ENCODE results near the gene RPS19. TPM values are rescaled to one million over a fixed set of nuclear protein-coding genes. Genes with fewer than 3 reads are reported as not detected.
"Not testable (repeated sequence)": the region's sequence is repeated elsewhere in the genome, so short reads cannot be mapped to it uniquely, and the experiment has no call there.

The RPS19 gene
- total RNA-seq, 1 donor from 2014 or later, result 1,211 TPM

- no peak for DNase-seq (ENCODE audit: low spot score)
Measured at GRCh38 chr19:41860419-41861115, 512 bp downstream of the RPS19 start.

- DNase-seq (ENCODE audit: low spot score), result no peak
Measured at GRCh38 chr19:41861116-41861768, 1.2 kb downstream of the RPS19 start.

- no peak for DNase-seq (ENCODE audit: low spot score)
Measured at GRCh38 chr19:41861846-41862245, 1.8 kb downstream of the RPS19 start.

- DNase-seq (ENCODE audit: low spot score), result no peak
Measured at GRCh38 chr19:41862445-41862986, 2.5 kb downstream of the RPS19 start.

GRCh38 chr19:41863209-41863931, 3.3 kb downstream of the RPS19 start:
- DNase-seq (ENCODE audit: low spot score), result no peak

- DNase-seq (ENCODE audit: low spot score), result no peak
Measured at GRCh38 chr19:41864374-41864773, 4.3 kb downstream of the RPS19 start.

- no peak for DNase-seq (ENCODE audit: low spot score)
Measured at GRCh38 chr19:41866284-41866683, 6.2 kb downstream of the RPS19 start.

- no peak for DNase-seq (ENCODE audit: low spot score)
Measured at GRCh38 chr19:41868120-41868988, 8.3 kb downstream of the RPS19 start.

- no peak for DNase-seq (ENCODE audit: low spot score)
Measured at GRCh38 chr19:41868989-41869300, 8.9 kb downstream of the RPS19 start.

- DNase-seq (ENCODE audit: low spot score), result no peak
Measured at GRCh38 chr19:41869374-41869955, 9.4 kb downstream of the RPS19 start.

GRCh38 chr19:41870401-41870873, 10.4 kb downstream of the RPS19 start:
- no peak for DNase-seq (ENCODE audit: low spot score)

GRCh38 chr19:41871573-41872383, 11.7 kb downstream of the RPS19 start:
- DNase-seq (ENCODE audit: low spot score), result no peak

- DNase-seq (ENCODE audit: low spot score), result no peak
Measured at GRCh38 chr19:41872384-41872774, 12.3 kb downstream of the RPS19 start.

GRCh38 chr19:41872775-41873647, 13.0 kb downstream of the RPS19 start:
- peak; percentile 76 for DNase-seq (ENCODE audit: low spot score)

- not testable (repeated sequence) for DNase-seq (ENCODE audit: low spot score)
Measured at GRCh38 chr19:41875973-41876372, 15.9 kb downstream of the RPS19 start.

GRCh38 chr19:41876847-41877832, 17.1 kb downstream of the RPS19 start, which contains the start of gene CD79A:
Gene CD79A, plus strand, starts transcription at chr19:41877279. Its CDS starts 26 bp downstream, at chr19:41877305.
- DNase-seq (ENCODE audit: low spot score), result no peak

- DNase-seq (ENCODE audit: low spot score), result no peak
Measured at GRCh38 chr19:41877916-41878905, 18.2 kb downstream of the RPS19 start.
